GM12878 (cell line): Measurements from ENCODE around the gene LRRC8D. TPM values are rescaled to one million over a fixed set of nuclear protein-coding genes. Genes with fewer than 3 reads are reported as not detected.

Source experiments
- ATAC-seq: fragments of 200-7000 bp; cut with Tn5 transposase; 3 replicates; pipeline ENCODE4 v1.9.1; 2020; ENCODE audit warnings: mild to moderate bottlenecking, moderate library complexity
- BruUV-seq: library from RNA; stranded (reverse); fragments of 400-500 nt; replicated peaks from 2 replicates; lab custom pipeline; 2021; lab: Mats Ljungman, UMichigan
- CTCF ChIA-PET: fragments of 300-600 bp; sonication (Branson Sonifier 250); formaldehyde crosslinking; extraction: SDS; loops from one replicate; lab custom pipeline; 2021; ENCODE audit warnings: inconsistent platforms; lab: Yijun Ruan, JAX
- POLR2A ChIA-PET: fragments of 350-600 bp; formaldehyde crosslinking; extraction: SDS; loops from one replicate; lab custom pipeline; 2021; ENCODE audit warnings: inconsistent platforms; lab: Charles Lee
- RAD21 ChIA-PET: fragments of 300-600 bp; sonication (Branson Sonifier 250); formaldehyde crosslinking; loops from one replicate; lab custom pipeline; 2023; ENCODE audit warnings: antibody characterized with exemption; ENCODE audit not compliant: unreplicated experiment; lab: Charles Lee
- SMC1A ChIA-PET: fragments of 300-600 bp; sonication (Branson Sonifier 250); formaldehyde crosslinking; loops from one replicate; lab custom pipeline; 2023; ENCODE audit not compliant: unreplicated experiment, uncharacterized antibody; lab: Charles Lee
- DNase-seq: peaks from one replicate; pipeline ENCODE4 v3.0.0-alpha.2; 2011; ENCODE audit warnings: low read depth, low spot score
- FAIRE-seq: peaks from 3 replicates; lab custom pipeline; 2011; peaks lifted over from hg19 to GRCh38; lab: Jason Lieb, UNC
- H2AFZ ChIP-seq: 2 replicates; pipeline ENCODE4 v1.6.0; 2011; ENCODE audit warnings: low read depth, low read length, control low read depth; ENCODE audit not compliant: control insufficient read depth
- H3K27ac ChIP-seq: 2 replicates; pipeline ENCODE4 v1.5.1; 2011; ENCODE audit warnings: control low read depth; ENCODE audit not compliant: control insufficient read depth, insufficient read depth
- H3K27me3 ChIP-seq, 2 experiments: replicated peaks in 1 of 2; 2 replicates each; pipeline versions ENCODE4 v1.6.0 to v1.6.1; 2011; ENCODE audit warnings: low read length in 1 of 2; ENCODE audit not compliant: control insufficient read depth in 2 of 2, insufficient read depth in 2 of 2
- H3K36me3 ChIP-seq, 2 experiments: 2 replicates each; pipeline ENCODE4 v1.5.1; 2011; ENCODE audit warnings: low read length in 1 of 2; ENCODE audit not compliant: control insufficient read depth in 2 of 2, insufficient read depth in 2 of 2
- H3K4me1 ChIP-seq: 2 replicates; pipeline ENCODE4 v1.6.1; 2011; ENCODE audit warnings: mild to moderate bottlenecking, low read length, moderate library complexity, mixed read lengths; ENCODE audit not compliant: control insufficient read depth, insufficient read depth
- H3K4me2 ChIP-seq: 2 replicates; pipeline ENCODE4 v1.6.0; 2011; ENCODE audit warnings: control low read depth; ENCODE audit not compliant: control insufficient read depth, insufficient read depth
- H3K4me3 ChIP-seq: fragments of 200-600 bp; sonication (generic); 2 replicates; pipeline ENCODE4 v1.5.1; 2016
- H3K79me2 ChIP-seq: 2 replicates; pipeline ENCODE4 v1.6.0; 2011; ENCODE audit warnings: low read length; ENCODE audit not compliant: control insufficient read depth, insufficient read depth
- H3K9ac ChIP-seq: 2 replicates; pipeline ENCODE4 v1.8.0; 2011; ENCODE audit warnings: low read length, control low read depth, mixed read lengths; ENCODE audit not compliant: control insufficient read depth, insufficient read depth
- H3K9me3 ChIP-seq: replicated peaks from 3 replicates; pipeline ENCODE4 v1.5.1; 2011; ENCODE audit warnings: mild to moderate bottlenecking, low read length; ENCODE audit not compliant: control insufficient read depth, insufficient read depth
- H4K20me1 ChIP-seq: 2 replicates; pipeline ENCODE4 v1.6.0; 2011; ENCODE audit not compliant: control insufficient read depth, insufficient read depth
- IKZF1 ChIP-seq: fragments of 450-650 bp; conservative IDR thresholded peaks from 2 replicates; pipeline ENCODE4 v1.6.1; 2017; ENCODE audit warnings: antibody characterized with exemption, mild to moderate bottlenecking
- IKZF2 ChIP-seq, 2 experiments: fragments of 450-650 bp; IDR thresholded peaks; 2 replicates each; pipeline ENCODE4 v1.6.1; 2017; ENCODE audit warnings: mild to moderate bottlenecking in 2 of 2, moderate library complexity in 2 of 2
- MYC ChIP-seq: IDR thresholded peaks from 2 replicates; pipeline ENCODE4 v1.6.1; 2011; ENCODE audit warnings: mild to moderate bottlenecking, low read length, moderate library complexity, inconsistent platforms; ENCODE audit not compliant: insufficient read depth, insufficient replicate concordance, insufficient read length, severe bottlenecking
- NBN ChIP-seq: fragments of 450-650 bp; IDR thresholded peaks from 2 replicates; pipeline ENCODE4 v1.6.1; 2016
- SUPT20H ChIP-seq: IDR thresholded peaks from 2 replicates; pipeline ENCODE4 v1.6.1; 2011; ENCODE audit warnings: low read depth, mild to moderate bottlenecking, low read length, moderate library complexity, borderline replicate concordance; ENCODE audit not compliant: control insufficient read depth
- TAF1 ChIP-seq: IDR thresholded peaks from 2 replicates; pipeline ENCODE4 v1.6.1; 2011; ENCODE audit warnings: mild to moderate bottlenecking, low read depth, low read length, borderline replicate concordance
- WGBS: methylation state at CpG from one replicate; pipeline ENCODE4 v1.1.6; 2016; ENCODE audit warnings: low lambda C conversion rate; ENCODE audit not compliant: insufficient replicate concordance, insufficient coverage; ENCODE audit errors: missing lambda C conversion rate; 5-methylcytosine and 5-hydroxymethylcytosine counted together
- in situ Hi-C: fragments of 300-500 bp; cut with MboI; formaldehyde crosslinking; loops from 9 replicates; pipeline ENCODE4 v1.14.3; 2018; ENCODE audit warnings: mixed read lengths
- intact Hi-C: fragments of 100-400 bp; cut with micrococcal nuclease; formaldehyde crosslinking; loops from one replicate; pipeline ENCODE4 v1.14.2; 2022; ENCODE audit not compliant: unreplicated experiment
- polyA plus RNA-seq, 11 experiments: library from polyadenylated mRNA; depleted of rRNA in 4 of 11; unstranded in 6 of 11; stranded (reverse) in 5 of 11; fragments of >200 nt; fragmentation: Nextera tagmentation in 4 of 11; fragmentation: Illumina TruSeq in 1 of 11; extraction: Ambion mirVana in 4 of 11; extraction: Trizol in 1 of 11; gene quantifications; 1 replicate in 1 of 11; 2 replicates in 10 of 11; pipeline versions ENCODE4 v1.2.1 to v1.2.3, GENCODE V29; 2011 to 2016; ENCODE audit warnings: inconsistent platforms in 2 of 11, missing spikeins in 2 of 11, low read depth in 1 of 11
- total RNA-seq, 4 experiments: library from RNA; depleted of rRNA in 3 of 4; stranded (reverse); fragments of >200 nt in 3 of 4; fragmentation: Illumina TruSeq in 1 of 4; extraction: Trizol in 1 of 4; gene quantifications; 2 replicates each; pipeline versions ENCODE4 v1.2.1 to v1.2.3, GENCODE V29; 2013 to 2021
- TF ChIP-seq, protein P1 (sequence below): IDR thresholded peaks from 2 replicates; pipeline ENCODE4 v1.6.1; 2012; ENCODE audit warnings: low read depth, low read length, improper control_type of control experiment
- TF ChIP-seq, protein P2 (sequence below): fragments of 450-650 bp; IDR thresholded peaks from 2 replicates; pipeline ENCODE4 v1.6.1; 2018; ENCODE audit warnings: mild to moderate bottlenecking, low read depth, moderate library complexity; ENCODE audit not compliant: partially characterized antibody
- TF ChIP-seq, protein P3 (sequence below): IDR thresholded peaks from 2 replicates; pipeline ENCODE4 v1.6.1; 2012; ENCODE audit warnings: low read length, inconsistent platforms

LRRC8D gene
- total and polyA plus RNA-seq, 10 of the 15 experiments (the other 5 are each of a cell fraction or from before 2014, with no cell fraction given) = 5.6 to 44.1 (median 26.8) TPM

DNA sequence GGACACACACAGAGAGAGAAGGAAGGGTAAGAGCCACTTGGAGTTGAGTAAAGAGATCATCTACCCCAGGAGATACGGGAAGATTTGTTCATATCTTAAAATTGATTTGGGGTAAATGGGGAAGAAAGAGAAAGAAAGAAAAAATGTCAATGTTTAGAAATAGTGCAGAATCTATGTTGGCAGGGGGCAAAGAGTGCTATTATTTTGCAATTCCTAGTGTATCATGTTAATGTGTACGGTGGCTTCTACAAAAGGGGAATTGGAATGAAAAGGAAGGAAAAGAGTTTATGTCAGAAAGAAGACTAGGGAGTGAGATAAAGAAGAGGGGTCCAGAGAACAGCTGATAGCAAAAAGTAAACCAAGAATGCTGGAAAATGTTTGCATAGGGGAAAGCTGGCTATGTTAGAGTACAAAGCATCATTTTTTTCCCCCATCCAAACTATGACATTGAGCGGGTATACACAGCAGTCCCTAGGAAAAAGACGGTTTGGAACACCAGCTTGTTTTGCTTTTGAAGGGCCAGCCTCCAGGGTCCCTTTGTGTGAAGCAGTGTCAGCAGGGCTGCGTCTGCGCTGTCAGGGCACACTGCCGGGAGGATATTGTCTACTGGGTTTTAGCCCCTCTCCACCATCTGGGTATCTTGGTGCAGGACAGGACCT, 10.8 kb downstream of the LRRC8D start:
- no peaks in the 10 kb centered on the region for H4K20me1 ChIP-seq
- H3K4me1 ChIP-seq = no peaks in the 10 kb centered on the region
- ChIA-PET CTCF (no interaction called here), RAD21 (no interaction called here), SMC1A (no interaction called here), POLR2A (interaction anchor here (0.5 to 2.2 kb wide), 2 partner anchors 10 to 1590 kb away, joined by 3 to 7 read pairs; partner anchors contain the start of gene LRRC8D)
- no peak for TF ChIP-seq TAF1
- no peak for TF ChIP-seq SUPT20H
- no peak for TF ChIP-seq IKZF2 (IDR thresholded peaks at IDR 0.05)
- H3K27me3 ChIP-seq = no peaks in the 10 kb centered on the region
- H3K9me3 ChIP-seq = no peaks in the 10 kb centered on the region
- 91% methylated on average over 6 of the region's 7 CpGs for WGBS
- H3K36me3 ChIP-seq = no peaks in the 10 kb centered on the region
- no peak for ATAC-seq
- FAIRE-seq = no peak
- DNase-seq = no peak
- no peak overlapping the region for H2AFZ ChIP-seq
- no peak overlapping the region for H3K4me2 ChIP-seq
- in situ Hi-C loops (no loop called here), intact Hi-C loops (no loop called here)
- H3K4me3 ChIP-seq = no peak overlapping the region
- H3K9ac ChIP-seq = no peak overlapping the region
- no peaks in the 10 kb centered on the region for H3K79me2 ChIP-seq
- no TSS peak for BruUV-seq
- no peak overlapping the region for H3K27ac ChIP-seq

DNA sequence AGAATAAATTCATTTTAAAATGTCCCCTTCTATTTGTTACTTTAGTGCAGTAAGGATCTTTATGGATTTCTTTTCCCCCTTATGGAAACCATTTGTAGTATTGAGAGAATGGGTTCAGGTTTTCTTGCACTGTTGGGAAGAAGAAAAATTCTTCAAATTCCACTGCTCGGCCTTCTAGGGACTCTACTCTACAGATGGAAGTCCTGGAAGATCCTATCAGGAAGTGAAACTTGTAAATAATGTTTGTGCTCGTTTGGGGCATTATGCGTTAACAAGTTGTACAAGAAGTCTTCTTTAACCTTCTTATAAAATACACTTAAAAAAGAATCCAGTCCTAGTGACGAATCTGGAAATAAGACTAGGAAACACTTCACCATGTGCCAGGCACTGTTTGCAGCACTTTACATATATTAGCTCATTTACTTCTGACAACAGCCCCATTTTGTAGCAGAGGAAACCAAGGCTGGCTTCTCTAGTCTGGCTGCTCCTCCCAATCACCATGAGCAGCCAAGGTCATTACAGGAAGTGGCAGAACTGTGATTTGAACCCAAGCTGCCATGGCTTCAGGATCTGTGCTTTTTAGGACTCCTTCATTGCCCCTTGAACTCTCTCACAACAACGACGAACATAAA, 11.8 kb downstream of the LRRC8D start:
- DNase-seq = no peak
- FAIRE-seq = no peak
- in situ Hi-C loops = no loop called here
- TF ChIP-seq, protein P1, sequence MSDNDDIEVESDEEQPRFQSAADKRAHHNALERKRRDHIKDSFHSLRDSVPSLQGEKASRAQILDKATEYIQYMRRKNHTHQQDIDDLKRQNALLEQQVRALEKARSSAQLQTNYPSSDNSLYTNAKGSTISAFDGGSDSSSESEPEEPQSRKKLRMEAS = no peak
- TF ChIP-seq, protein P2, sequence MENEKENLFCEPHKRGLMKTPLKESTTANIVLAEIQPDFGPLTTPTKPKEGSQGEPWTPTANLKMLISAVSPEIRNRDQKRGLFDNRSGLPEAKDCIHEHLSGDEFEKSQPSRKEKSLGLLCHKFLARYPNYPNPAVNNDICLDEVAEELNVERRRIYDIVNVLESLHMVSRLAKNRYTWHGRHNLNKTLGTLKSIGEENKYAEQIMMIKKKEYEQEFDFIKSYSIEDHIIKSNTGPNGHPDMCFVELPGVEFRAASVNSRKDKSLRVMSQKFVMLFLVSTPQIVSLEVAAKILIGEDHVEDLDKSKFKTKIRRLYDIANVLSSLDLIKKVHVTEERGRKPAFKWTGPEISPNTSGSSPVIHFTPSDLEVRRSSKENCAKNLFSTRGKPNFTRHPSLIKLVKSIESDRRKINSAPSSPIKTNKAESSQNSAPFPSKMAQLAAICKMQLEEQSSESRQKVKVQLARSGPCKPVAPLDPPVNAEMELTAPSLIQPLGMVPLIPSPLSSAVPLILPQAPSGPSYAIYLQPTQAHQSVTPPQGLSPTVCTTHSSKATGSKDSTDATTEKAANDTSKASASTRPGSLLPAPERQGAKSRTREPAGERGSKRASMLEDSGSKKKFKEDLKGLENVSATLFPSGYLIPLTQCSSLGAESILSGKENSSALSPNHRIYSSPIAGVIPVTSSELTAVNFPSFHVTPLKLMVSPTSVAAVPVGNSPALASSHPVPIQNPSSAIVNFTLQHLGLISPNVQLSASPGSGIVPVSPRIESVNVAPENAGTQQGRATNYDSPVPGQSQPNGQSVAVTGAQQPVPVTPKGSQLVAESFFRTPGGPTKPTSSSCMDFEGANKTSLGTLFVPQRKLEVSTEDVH = no peak
- no peak for TF ChIP-seq IKZF1
- TF ChIP-seq NBN = no peak
- TF ChIP-seq, protein P3, sequence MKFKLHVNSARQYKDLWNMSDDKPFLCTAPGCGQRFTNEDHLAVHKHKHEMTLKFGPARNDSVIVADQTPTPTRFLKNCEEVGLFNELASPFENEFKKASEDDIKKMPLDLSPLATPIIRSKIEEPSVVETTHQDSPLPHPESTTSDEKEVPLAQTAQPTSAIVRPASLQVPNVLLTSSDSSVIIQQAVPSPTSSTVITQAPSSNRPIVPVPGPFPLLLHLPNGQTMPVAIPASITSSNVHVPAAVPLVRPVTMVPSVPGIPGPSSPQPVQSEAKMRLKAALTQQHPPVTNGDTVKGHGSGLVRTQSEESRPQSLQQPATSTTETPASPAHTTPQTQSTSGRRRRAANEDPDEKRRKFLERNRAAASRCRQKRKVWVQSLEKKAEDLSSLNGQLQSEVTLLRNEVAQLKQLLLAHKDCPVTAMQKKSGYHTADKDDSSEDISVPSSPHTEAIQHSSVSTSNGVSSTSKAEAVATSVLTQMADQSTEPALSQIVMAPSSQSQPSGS = no peak
- TF ChIP-seq MYC = no peak

More for the DNA sequence above, 11.8 kb downstream of the LRRC8D start:
- Histone ChIP-seq H3K4me2 (no peak overlapping the region), H2AFZ (no peak overlapping the region), H3K4me1 (no peaks in the 10 kb centered on the region), H3K27me3 (no peaks in the 10 kb centered on the region), H3K9ac (no peak overlapping the region), H4K20me1 (no peaks in the 10 kb centered on the region), H3K9me3 (no peaks in the 10 kb centered on the region), H3K79me2 (no peaks in the 10 kb centered on the region), H3K36me3 (no peaks in the 10 kb centered on the region), H3K4me3 (no peak overlapping the region), H3K27ac (no peak overlapping the region)
- intact Hi-C loops = no loop called here
- RAD21 ChIA-PET = no interaction called here
- ATAC-seq = no peak
- CTCF ChIA-PET = interaction anchor here (2.0 to 3.9 kb wide), 3 partner anchors 7 to 15 kb away, joined by 6 to 19 read pairs (median 19); no protein-coding TSS in a partner anchor
- BruUV-seq = no TSS peak
- SMC1A ChIA-PET = interaction anchor here (1.0 to 3.1 kb wide), 4 partner anchors 8 to 153 kb away, joined by 3 to 8 read pairs (median 6); no protein-coding TSS in a partner anchor
- POLR2A ChIA-PET = interaction anchor here (0.5 to 2.2 kb wide), 2 partner anchors 11 to 154 kb away, joined by 3 to 7 read pairs; partner anchors contain the start of gene LRRC8D
- 70% methylated on average over 6 of the region's 6 CpGs for WGBS
